DMS153 treated with DMSO at 0.1 percent for 48 hours (cell line): ENCODE results near the gene PPOX.

ENCODE experiments used
- DNase-seq: peaks from one replicate; lab custom pipeline; 2025; ENCODE audit not compliant: unreplicated experiment; lab: John Stamatoyannopoulos, UW

Gene PPOX

DNA sequence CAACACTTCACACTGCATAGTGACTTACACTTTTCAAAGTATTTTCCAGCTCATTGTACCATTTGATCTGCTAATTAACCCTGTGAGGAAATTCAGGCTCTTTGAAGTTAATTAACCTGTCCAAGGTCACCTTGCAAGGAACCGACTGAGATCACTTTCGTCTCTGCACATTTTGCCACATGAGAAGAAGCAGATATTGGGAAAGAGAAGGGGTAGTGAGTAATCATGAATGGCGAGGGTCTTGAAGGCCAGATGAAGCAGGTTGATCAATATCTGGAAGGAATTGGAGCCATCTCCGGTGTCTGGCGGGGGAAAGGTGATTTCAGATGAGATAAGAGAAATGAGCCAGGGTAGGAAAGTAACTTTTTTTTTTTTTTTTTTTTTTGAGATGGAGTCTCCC, 53.8 kb downstream of the PPOX start:
- no peak for DNase-seq
